B cell (primary cell): Measurements from ENCODE around the gene C21orf58. TPM values are rescaled to one million over a fixed set of nuclear protein-coding genes. Genes with fewer than 3 reads are reported as not detected.
A peak's percentile ranks its signal among the peaks of the same experiment; 100 is the strongest.

Experiments
- ATAC-seq: fragments of 200-7000 bp; cut with Tn5 transposase; one replicate; pipeline ENCODE4 v1.10.0; 2021; ENCODE audit warnings: low read depth, mild to moderate bottlenecking, moderate number of reproducible peaks, moderate library complexity
- CTCF ChIA-PET: fragments of 350-600 bp; sonication (Branson Sonifier 250); formaldehyde crosslinking; loops from one replicate; lab custom pipeline; 2021; ENCODE audit warnings: antibody characterized with exemption, inconsistent platforms; lab: Charles Lee
- POLR2A ChIA-PET: fragments of 350-600 bp; sonication (Branson Sonifier 250); formaldehyde crosslinking; loops from one replicate; lab custom pipeline; 2021; ENCODE audit warnings: antibody characterized with exemption; lab: Charles Lee
- DNase-seq: peaks from one replicate; pipeline ENCODE4 v3.0.0; 2013
- H2AFZ ChIP-seq: 2 replicates; pipeline ENCODE4 v1.6.1; 2012; ENCODE audit warnings: mild to moderate bottlenecking, low read depth, low read length; ENCODE audit not compliant: insufficient read depth, poor library complexity, severe bottlenecking
- H3K27ac ChIP-seq, 2 donors: 1 replicate in 1 of 2; 2 replicates in 1 of 2; pipeline ENCODE4 v1.5.1; 2012 to 2013; ENCODE audit warnings: low read length in 2 of 2, mild to moderate bottlenecking in 2 of 2, moderate library complexity in 1 of 2
- H3K27me3 ChIP-seq, 4 experiments: fragments of 200-600 bp in 1 of 4; sonication (generic) in 1 of 4; replicated peaks in 1 of 4; 1 replicate in 2 of 4; 2 replicates in 2 of 4; pipeline versions ENCODE4 v1.6.1 to v1.7.0; 2013 to 2016; ENCODE audit warnings: low read length in 3 of 4, mild to moderate bottlenecking in 2 of 4, mixed read lengths in 1 of 4, moderate library complexity in 1 of 4; ENCODE audit not compliant: insufficient read depth in 4 of 4, control insufficient read depth in 3 of 4; ENCODE audit errors: control extremely low read depth in 1 of 4
- H3K36me3 ChIP-seq, 2 experiments: replicated peaks in 1 of 2; 1 replicate in 1 of 2; 2 replicates in 1 of 2; pipeline versions ENCODE4 v1.6.1 to v1.7.1; 2013; ENCODE audit warnings: low read length in 1 of 2; ENCODE audit not compliant: insufficient read depth in 2 of 2, control insufficient read depth in 1 of 2; ENCODE audit errors: control extremely low read depth in 1 of 2, extremely low read depth in 1 of 2
- H3K4me1 ChIP-seq, 2 donors: fragments of 200-600 bp in 1 of 2; sonication (generic) in 1 of 2; 1 replicate in 1 of 2; 2 replicates in 1 of 2; pipeline versions ENCODE4 v1.5.1 to v1.6.1; 2013 to 2017; ENCODE audit warnings: low read length in 2 of 2; ENCODE audit not compliant: control insufficient read depth in 2 of 2, insufficient read depth in 2 of 2
- H3K4me2 ChIP-seq: replicated peaks from 2 replicates; pipeline ENCODE3; 2012; ENCODE audit warnings: mild to moderate bottlenecking, low read depth, low read length; ENCODE audit not compliant: poor library complexity, severe bottlenecking
- H3K4me3 ChIP-seq, 5 experiments: fragments of 200-600 bp in 1 of 5; sonication (generic) in 1 of 5; 1 replicate in 3 of 5; 2 replicates in 2 of 5; pipeline versions ENCODE4 v1.5.1 to v1.7.0; 2011 to 2016; ENCODE audit warnings: low read length in 4 of 5, mild to moderate bottlenecking in 4 of 5, low read depth in 2 of 5, control low read depth in 1 of 5, moderate library complexity in 1 of 5; ENCODE audit not compliant: insufficient read depth in 1 of 5; ENCODE audit errors: control extremely low read depth in 1 of 5, extremely low read depth in 1 of 5
- H3K79me2 ChIP-seq: fragments of 200-600 bp; sonication (generic); one replicate; pipeline ENCODE4 v1.6.0; 2016; ENCODE audit warnings: low read length; ENCODE audit not compliant: control insufficient read depth, insufficient read depth
- H3K9ac ChIP-seq: fragments of 200-600 bp; sonication (generic); 2 replicates; pipeline ENCODE4 v1.6.1; 2017; ENCODE audit warnings: mild to moderate bottlenecking, low read length, moderate library complexity
- H3K9me3 ChIP-seq, 3 donors: one replicate each; pipeline versions ENCODE4 v1.6.1 to v1.7.1; 2013; ENCODE audit warnings: low read length in 2 of 3; ENCODE audit not compliant: control insufficient read depth in 2 of 3, insufficient read depth in 1 of 3; ENCODE audit errors: control extremely low read depth in 1 of 3
- H4K20me1 ChIP-seq: 2 replicates; pipeline ENCODE4 v1.6.0; 2012; ENCODE audit warnings: mild to moderate bottlenecking, low read length; ENCODE audit not compliant: insufficient read depth, control insufficient read depth, poor library complexity, severe bottlenecking
- H3K27ac Mint-ChIP-seq: one replicate; pipeline ENCODE4 v1.8.0; 2021; ENCODE audit warnings: mixed read lengths
- H3K27me3 Mint-ChIP-seq: one replicate; pipeline ENCODE4 v1.8.0; 2021; ENCODE audit warnings: mixed read lengths
- H3K4me1 Mint-ChIP-seq: one replicate; pipeline ENCODE4 v1.8.0; 2021; ENCODE audit warnings: mixed read lengths
- H3K4me3 Mint-ChIP-seq: one replicate; pipeline ENCODE4 v1.8.0; 2021; ENCODE audit warnings: mixed read lengths
- H3K9me3 Mint-ChIP-seq: one replicate; pipeline ENCODE4 v1.8.0; 2022; ENCODE audit warnings: mixed read lengths; ENCODE audit not compliant: insufficient read depth
- EZH2 ChIP-seq: IDR thresholded peaks from 2 replicates; pipeline ENCODE4 v1.6.1; 2012; ENCODE audit warnings: borderline replicate concordance, low read depth, mild to moderate bottlenecking, moderate library complexity, low read length; ENCODE audit not compliant: insufficient read depth, poor library complexity, severe bottlenecking
- whole genome bisulfite sequencing: methylation state at CpG from one replicate; pipeline ENCODE4 v1.1.5; 2013; ENCODE audit warnings: missing lambda C conversion rate; ENCODE audit not compliant: insufficient coverage; 5-methylcytosine and 5-hydroxymethylcytosine counted together
- intact Hi-C: fragments of 100-400 bp; cut with micrococcal nuclease; formaldehyde crosslinking; loops from one replicate; pipeline ENCODE4 v1.10.0; 2022
- polyA plus RNA-seq: library from polyadenylated mRNA; depleted of rRNA; stranded (reverse); fragments of >200 nt; gene quantifications from 2 replicates; pipeline ENCODE4 v1.2.3, GENCODE V29; 2012
- total RNA-seq, 2 donors: library from RNA; stranded (reverse); fragments of 120-200 nt in 1 of 2; gene quantifications; 1 replicate in 1 of 2; 2 replicates in 1 of 2; pipeline versions ENCODE4 v1.2.3 to v1.2.4, GENCODE V29; 2013 to 2022
- TF ChIP-seq, protein P1 (sequence below): fragments of 200-600 bp; IDR thresholded peaks from one replicate; pipeline ENCODE4 v1.8.0; 2022; ENCODE audit warnings: antibody characterized with exemption, mild to moderate bottlenecking

Gene C21orf58
- total and polyA plus RNA-seq, 2 donors (not counting 1 experiment from before 2014, with no cell fraction given): 6.3 to 9.5 TPM

DNA sequence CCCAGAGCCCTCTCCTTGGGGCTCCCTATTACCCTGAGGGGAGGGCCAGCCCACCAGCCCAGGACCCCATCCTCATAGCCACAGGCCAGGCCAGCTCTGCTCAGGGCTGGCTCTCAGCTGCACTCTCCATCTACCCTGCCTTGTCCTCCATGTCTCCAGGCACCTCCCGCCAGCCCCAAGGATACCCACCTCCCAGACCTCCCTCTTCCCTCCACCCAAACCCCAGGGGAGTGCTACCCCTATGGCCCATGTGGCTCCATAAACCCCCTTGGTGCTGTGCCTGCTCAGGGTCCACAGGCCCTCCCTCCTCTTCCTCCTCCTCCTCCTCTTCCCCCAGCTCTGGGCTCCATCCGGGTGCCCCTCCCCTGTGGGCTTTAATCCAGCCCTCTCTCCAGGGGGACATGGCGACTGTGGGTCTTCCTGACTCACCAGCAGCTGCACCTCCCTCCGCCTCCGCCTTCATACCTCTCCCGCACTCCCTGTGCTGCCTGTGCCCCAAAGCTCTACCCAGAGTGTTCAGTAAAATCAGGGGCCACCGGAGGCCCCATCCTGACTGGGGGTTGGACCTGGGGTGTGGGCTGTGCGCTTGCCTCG is 28.4 kb downstream of the C21orf58 start:
- Histone ChIP-seq H3K36me3 (peaks cover 2 to 12% of the 10 kb centered on the region in 2 experiments), H3K4me1 (peaks cover 13 to 24% of the 10 kb centered on the region in 2 donors), H3K27ac (peak overlapping the region in 1 of 2 donors; percentile 67), H2AFZ (peak overlapping the region; percentile 79), H4K20me1 (no peaks in the 10 kb centered on the region), H3K4me3 (no peak overlapping the region), H3K9me3 (peaks cover 0 to 21% (median 3%) of the 10 kb centered on the region in 3 donors), H3K27me3 (peaks cover 0 to 10% (median 3%) of the 10 kb centered on the region in 4 experiments), H3K4me2 (no peak overlapping the region), H3K79me2 (no peaks in the 10 kb centered on the region), H3K9ac (no peak overlapping the region)
- TF ChIP-seq, protein P1, sequence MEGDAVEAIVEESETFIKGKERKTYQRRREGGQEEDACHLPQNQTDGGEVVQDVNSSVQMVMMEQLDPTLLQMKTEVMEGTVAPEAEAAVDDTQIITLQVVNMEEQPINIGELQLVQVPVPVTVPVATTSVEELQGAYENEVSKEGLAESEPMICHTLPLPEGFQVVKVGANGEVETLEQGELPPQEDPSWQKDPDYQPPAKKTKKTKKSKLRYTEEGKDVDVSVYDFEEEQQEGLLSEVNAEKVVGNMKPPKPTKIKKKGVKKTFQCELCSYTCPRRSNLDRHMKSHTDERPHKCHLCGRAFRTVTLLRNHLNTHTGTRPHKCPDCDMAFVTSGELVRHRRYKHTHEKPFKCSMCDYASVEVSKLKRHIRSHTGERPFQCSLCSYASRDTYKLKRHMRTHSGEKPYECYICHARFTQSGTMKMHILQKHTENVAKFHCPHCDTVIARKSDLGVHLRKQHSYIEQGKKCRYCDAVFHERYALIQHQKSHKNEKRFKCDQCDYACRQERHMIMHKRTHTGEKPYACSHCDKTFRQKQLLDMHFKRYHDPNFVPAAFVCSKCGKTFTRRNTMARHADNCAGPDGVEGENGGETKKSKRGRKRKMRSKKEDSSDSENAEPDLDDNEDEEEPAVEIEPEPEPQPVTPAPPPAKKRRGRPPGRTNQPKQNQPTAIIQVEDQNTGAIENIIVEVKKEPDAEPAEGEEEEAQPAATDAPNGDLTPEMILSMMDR: no peak
- TF ChIP-seq EZH2: no peak
- ATAC-seq: no peak
- ChIA-PET POLR2A (no interaction called here), CTCF (no interaction called here)
- no peak overlapping the region for H3K4me3 Mint-ChIP-seq
- 68% methylated on average over 5 of the region's 9 CpGs for WGBS
- peaks cover 3% of the 10 kb centered on the region for H3K27me3 Mint-ChIP-seq
- peak overlapping the region; percentile 32 for H3K27ac Mint-ChIP-seq
- intact Hi-C loops: no loop called here
- DNase-seq: no peak
- H3K9me3 Mint-ChIP-seq: no peaks in the 10 kb centered on the region
- H3K4me1 Mint-ChIP-seq: peaks cover 17% of the 10 kb centered on the region

DNA sequence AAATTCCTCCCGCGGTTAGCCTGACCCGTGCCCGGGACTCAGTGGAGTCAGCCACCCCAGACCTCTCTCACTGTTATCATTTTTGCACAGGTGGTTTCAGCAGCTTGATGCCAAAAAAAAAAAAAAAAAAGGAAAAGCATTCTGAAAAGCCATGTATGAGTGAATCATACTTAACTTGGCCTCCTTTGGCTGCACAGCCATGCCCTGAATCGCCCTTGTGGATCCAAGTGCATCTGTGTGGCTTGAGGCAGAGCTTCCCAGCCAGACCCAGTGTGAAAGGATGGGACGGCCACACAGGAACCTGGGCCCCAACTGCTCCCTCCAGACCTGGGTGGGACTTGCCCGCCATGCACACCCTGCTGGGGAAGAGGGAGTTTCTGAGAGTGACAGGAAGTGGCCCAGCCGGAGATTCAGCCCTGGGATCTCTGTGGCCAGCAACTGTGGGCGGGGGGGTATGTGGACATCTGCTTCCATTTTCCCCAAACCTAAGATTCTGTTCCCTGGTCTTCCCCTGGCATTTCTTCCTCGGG is 29.0 kb downstream of the C21orf58 start:
- H3K27ac Mint-ChIP-seq: no peak overlapping the region
- TF ChIP-seq, protein P1: no peak
- TF ChIP-seq EZH2: no peak
- ATAC-seq: no peak

More for the DNA sequence above, 29.0 kb downstream of the C21orf58 start:
- peaks cover 13 to 28% of the 10 kb centered on the region in 2 donors for H3K4me1 ChIP-seq
- no peak overlapping the region for H2AFZ ChIP-seq
- no peak overlapping the region for H3K4me2 ChIP-seq
- Mint-ChIP-seq H3K4me3 (no peak overlapping the region), H3K9me3 (no peaks in the 10 kb centered on the region), H3K27me3 (peaks cover 3% of the 10 kb centered on the region), H3K4me1 (peaks cover 19% of the 10 kb centered on the region)
- H4K20me1 ChIP-seq: no peaks in the 10 kb centered on the region
- no peak overlapping the region for H3K9ac ChIP-seq
- no peaks in the 10 kb centered on the region for H3K79me2 ChIP-seq
- H3K27ac ChIP-seq: no peak overlapping the region
- DNase-seq: no peak
- peaks cover 0 to 10% (median 3%) of the 10 kb centered on the region in 4 experiments for H3K27me3 ChIP-seq
- ChIA-PET CTCF (no interaction called here), POLR2A (no interaction called here)
- intact Hi-C loops: no loop called here
- peaks cover 0 to 21% (median 3%) of the 10 kb centered on the region in 3 donors for H3K9me3 ChIP-seq
- H3K36me3 ChIP-seq: peaks cover 2 to 12% of the 10 kb centered on the region in 2 experiments
- WGBS: 45% methylated on average over 3 of the region's 10 CpGs
- no peak overlapping the region for H3K4me3 ChIP-seq
